ENCODE results near the gene KIAA0825. TPM values are rescaled to one million over a fixed set of nuclear protein-coding genes. Genes with fewer than 3 reads are reported as not detected.

The KIAA0825 gene
- total RNA-seq, 2 experiments from 2014 or later = 0.32 to 0.54 TPM

DNA sequence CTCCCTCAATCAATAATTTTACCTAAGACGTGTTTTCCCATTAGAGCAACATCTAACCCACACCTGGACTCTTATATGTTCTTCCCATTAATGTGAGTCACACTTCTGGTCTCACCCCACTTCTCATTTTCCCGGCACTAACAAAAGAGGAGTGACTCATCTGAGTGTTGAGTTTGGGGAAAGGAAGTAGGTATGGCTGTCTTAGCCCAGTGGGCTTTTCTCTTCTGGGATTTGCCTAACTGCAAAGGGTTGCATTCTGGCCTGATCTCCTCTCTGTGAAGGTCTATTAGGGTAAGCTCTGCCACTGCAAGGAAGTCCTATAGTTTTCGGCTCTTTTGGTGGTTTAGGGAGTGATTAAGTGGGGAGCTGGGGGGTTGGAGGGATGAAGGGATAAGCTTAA lies 195.6 kb downstream of the KIAA0825 start:
- Mint-ChIP-seq H3K36me3 (ENCODE audit: low read depth) (no peaks in the 10 kb centered on the region), H3K4me1 (ENCODE audit: low read depth) (no peaks in the 10 kb centered on the region), H3K9me3 (no peaks in the 10 kb centered on the region), H3K27me3 (no peaks in the 10 kb centered on the region), H3K27ac (no peak overlapping the region), H3K4me3 (no peak overlapping the region)
- ATAC-seq (no peak), DNase-seq (no peak)
- CTCF ChIA-PET = no interaction called here
- TF ChIP-seq, protein P1, sequence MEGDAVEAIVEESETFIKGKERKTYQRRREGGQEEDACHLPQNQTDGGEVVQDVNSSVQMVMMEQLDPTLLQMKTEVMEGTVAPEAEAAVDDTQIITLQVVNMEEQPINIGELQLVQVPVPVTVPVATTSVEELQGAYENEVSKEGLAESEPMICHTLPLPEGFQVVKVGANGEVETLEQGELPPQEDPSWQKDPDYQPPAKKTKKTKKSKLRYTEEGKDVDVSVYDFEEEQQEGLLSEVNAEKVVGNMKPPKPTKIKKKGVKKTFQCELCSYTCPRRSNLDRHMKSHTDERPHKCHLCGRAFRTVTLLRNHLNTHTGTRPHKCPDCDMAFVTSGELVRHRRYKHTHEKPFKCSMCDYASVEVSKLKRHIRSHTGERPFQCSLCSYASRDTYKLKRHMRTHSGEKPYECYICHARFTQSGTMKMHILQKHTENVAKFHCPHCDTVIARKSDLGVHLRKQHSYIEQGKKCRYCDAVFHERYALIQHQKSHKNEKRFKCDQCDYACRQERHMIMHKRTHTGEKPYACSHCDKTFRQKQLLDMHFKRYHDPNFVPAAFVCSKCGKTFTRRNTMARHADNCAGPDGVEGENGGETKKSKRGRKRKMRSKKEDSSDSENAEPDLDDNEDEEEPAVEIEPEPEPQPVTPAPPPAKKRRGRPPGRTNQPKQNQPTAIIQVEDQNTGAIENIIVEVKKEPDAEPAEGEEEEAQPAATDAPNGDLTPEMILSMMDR (IDR thresholded peaks at IDR 0.05) = no peak
- POLR2A ChIA-PET = no interaction called here
- intact Hi-C loops (cut with micrococcal nuclease) = no loop called here

DNA sequence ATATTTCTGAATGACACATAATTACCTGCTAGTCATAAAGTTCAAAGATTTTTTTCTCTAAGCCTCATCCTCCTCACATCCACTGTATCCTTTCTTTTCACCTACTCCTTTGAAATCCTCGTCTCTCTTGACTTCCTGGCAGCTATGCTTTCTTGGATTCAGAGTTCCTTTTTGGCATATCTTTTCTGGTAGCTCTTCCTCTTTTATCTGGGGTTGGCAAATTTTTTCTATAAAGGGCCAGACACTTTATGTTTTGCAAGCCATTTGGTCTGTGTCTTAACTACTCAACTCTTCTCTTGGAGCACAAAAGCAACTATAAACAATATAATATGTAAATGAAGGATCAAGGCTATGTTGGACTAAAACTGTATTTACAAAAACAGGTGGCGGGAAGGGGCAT lies 197.5 kb downstream of the KIAA0825 start:
- POLR2A ChIA-PET = no interaction called here
- Mint-ChIP-seq H3K4me3 (no peak overlapping the region), H3K36me3 (ENCODE audit: low read depth) (no peaks in the 10 kb centered on the region), H3K9me3 (no peaks in the 10 kb centered on the region), H3K27me3 (no peaks in the 10 kb centered on the region), H3K4me1 (ENCODE audit: low read depth) (no peaks in the 10 kb centered on the region), H3K27ac (no peak overlapping the region)
- DNase-seq (no peak), ATAC-seq (no peak)
- intact Hi-C loops (cut with micrococcal nuclease) = no loop called here
- TF ChIP-seq, protein P1 (IDR thresholded peaks at IDR 0.05) = no peak
- CTCF ChIA-PET = no interaction called here

DNA sequence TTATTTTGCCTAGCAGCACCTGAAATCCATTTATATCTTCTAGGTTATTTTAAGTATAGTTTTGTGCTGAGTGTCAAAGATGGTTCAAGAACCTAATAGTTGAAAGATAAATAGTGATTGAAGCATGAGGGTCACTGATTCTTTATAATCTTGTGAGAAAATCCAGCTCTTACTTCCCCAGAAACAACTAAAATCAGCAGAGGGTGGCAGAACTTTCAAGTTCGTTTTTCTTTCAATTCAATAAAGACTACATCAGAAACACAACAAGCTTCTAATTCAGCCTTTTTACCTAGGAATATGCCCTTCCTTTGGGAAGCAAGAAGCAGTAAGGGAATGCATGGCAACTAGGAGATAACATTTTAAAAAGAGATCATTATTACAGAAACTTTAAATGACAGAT lies 202.6 kb downstream of the KIAA0825 start:
- CTCF ChIA-PET = no interaction called here
- Mint-ChIP-seq H3K9me3 (no peaks in the 10 kb centered on the region), H3K27me3 (no peaks in the 10 kb centered on the region), H3K36me3 (ENCODE audit: low read depth) (no peaks in the 10 kb centered on the region), H3K4me3 (no peak overlapping the region), H3K4me1 (ENCODE audit: low read depth) (no peaks in the 10 kb centered on the region), H3K27ac (no peak overlapping the region)
- intact Hi-C loops (cut with micrococcal nuclease) = no loop called here
- TF ChIP-seq, protein P1 (IDR thresholded peaks at IDR 0.05) = no peak
- ATAC-seq (no peak), DNase-seq (no peak)
- POLR2A ChIA-PET = no interaction called here

DNA sequence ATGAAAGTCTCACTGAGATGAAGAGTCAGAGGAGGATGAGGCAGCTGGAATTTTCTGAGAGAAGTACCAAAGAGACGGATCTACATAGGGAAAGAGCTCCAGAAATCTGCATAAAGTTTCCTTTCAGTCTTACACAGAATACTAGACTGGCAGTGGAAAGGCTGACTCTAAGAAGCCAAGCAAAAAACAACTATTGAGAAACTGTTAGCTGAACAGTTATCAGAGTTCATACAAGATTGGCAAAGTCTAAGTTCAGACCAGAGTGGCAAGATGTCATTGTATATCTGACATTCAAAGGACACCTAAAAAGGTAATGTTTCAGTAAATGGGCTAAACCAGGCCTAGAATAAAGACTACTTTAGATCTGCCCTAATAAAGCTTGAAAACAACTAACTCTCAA lies 209.0 kb downstream of the KIAA0825 start:
- ChIA-PET CTCF (interaction anchor here (0.7 kb wide), 1 partner anchor 11 kb away, joined by 3 read pairs; no protein-coding TSS in a partner anchor), POLR2A (no interaction called here)
- DNase-seq (no peak), ATAC-seq (no peak)
- H3K9me3 Mint-ChIP-seq = peaks cover 7% of the 10 kb centered on the region
- intact Hi-C loops (cut with micrococcal nuclease) = no loop called here
- H3K4me1 Mint-ChIP-seq (ENCODE audit: low read depth) = no peaks in the 10 kb centered on the region
- no peaks in the 10 kb centered on the region for H3K27me3 Mint-ChIP-seq
- no peaks in the 10 kb centered on the region for H3K36me3 Mint-ChIP-seq (ENCODE audit: low read depth)
- TF ChIP-seq, protein P1 (IDR thresholded peaks at IDR 0.05) = no peak
- H3K27ac Mint-ChIP-seq = no peak overlapping the region
- H3K4me3 Mint-ChIP-seq = no peak overlapping the region

DNA sequence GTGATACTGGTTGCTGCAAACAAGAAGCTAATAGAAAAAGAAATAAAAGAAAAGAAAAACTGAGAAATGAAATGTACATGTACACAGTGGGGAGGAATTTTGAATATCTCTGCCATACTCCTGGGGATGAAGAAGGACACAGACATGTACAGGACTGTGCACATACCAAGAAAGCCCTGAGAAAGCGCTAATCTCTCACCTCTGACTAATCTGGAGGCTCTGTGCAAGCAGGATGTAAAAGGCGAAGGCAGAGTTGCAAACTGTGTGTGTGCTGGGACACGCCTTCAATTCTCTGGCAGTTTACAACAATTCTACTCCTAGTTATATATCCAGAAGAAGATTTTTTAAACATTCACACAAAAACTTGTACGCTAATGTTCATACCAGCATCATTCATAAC lies 211.4 kb downstream of the KIAA0825 start:
- intact Hi-C loops (cut with micrococcal nuclease) = no loop called here
- Mint-ChIP-seq H3K9me3 (peaks cover 7% of the 10 kb centered on the region), H3K4me1 (ENCODE audit: low read depth) (no peaks in the 10 kb centered on the region), H3K36me3 (ENCODE audit: low read depth) (no peaks in the 10 kb centered on the region), H3K27me3 (no peaks in the 10 kb centered on the region), H3K27ac (no peak overlapping the region), H3K4me3 (no peak overlapping the region)
- DNase-seq (no peak), ATAC-seq (no peak)
- POLR2A ChIA-PET = no interaction called here
- TF ChIP-seq, protein P1 (IDR thresholded peaks at IDR 0.05) = no peak
- CTCF ChIA-PET = no interaction called here

Data from activated CD8-positive, alpha-beta T cell treated with anti-CD3 and anti-CD28 coated beads for 36 hours (primary cell).